G401.6 (cell line): ENCODE measurements around the gene INPP1.
A peak's percentile ranks its signal among the peaks of the same experiment; 100 is the strongest.

Experiments used
- FAIRE-seq: peaks from 2 replicates; lab custom pipeline; 2012; peaks lifted over from hg19 to GRCh38; lab: Jason Lieb, UNC

Gene INPP1

GRCh38 chr2:190409616-190410015 is 66.2 kb downstream of the INPP1 start:
- no peak for FAIRE-seq

- FAIRE-seq = no peak
Measured at GRCh38 chr2:190410166-190410565, 66.8 kb downstream of the INPP1 start.

GRCh38 chr2:190412966-190413365 is 69.6 kb downstream of the INPP1 start:
- no peak for FAIRE-seq

GRCh38 chr2:190413421-190413820 is 70.0 kb downstream of the INPP1 start:
- FAIRE-seq = no peak

GRCh38 chr2:190415251-190415650 is 71.9 kb downstream of the INPP1 start:
- no peak for FAIRE-seq

- no peak for FAIRE-seq
Measured at GRCh38 chr2:190415794-190416775, 72.7 kb downstream of the INPP1 start.

GRCh38 chr2:190417045-190417842 is 73.9 kb downstream of the INPP1 start:
- no peak for FAIRE-seq

- no peak for FAIRE-seq
Measured at GRCh38 chr2:190418727-190419126, 75.3 kb downstream of the INPP1 start.

GRCh38 chr2:190420801-190421200 is 77.4 kb downstream of the INPP1 start:
- FAIRE-seq = peak; percentile 25
